Lower leg skin (tissue), 3 donors: ENCODE results near the gene NLRP14.

ENCODE experiments used
- POLR2A ChIP-seq, 2 donors: fragments of 450-650 bp; IDR thresholded peaks; one replicate each; pipeline ENCODE4 v1.6.1; 2016 to 2017; ENCODE audit warnings: antibody characterized with exemption in 2 of 2, mild to moderate bottlenecking in 1 of 2, moderate library complexity in 1 of 2
- TF ChIP-seq, protein P1 (sequence below), 3 donors: fragments of 450-650 bp; IDR thresholded peaks; one replicate each; pipeline ENCODE4 v1.5.1; 2016; ENCODE audit warnings: antibody characterized with exemption in 3 of 3, mild to moderate bottlenecking in 3 of 3, moderate library complexity in 2 of 3

GRCh38 chr11:7019500-7020182 is 638 bp upstream of the NLRP14 start:
- no peak for TF ChIP-seq POLR2A (IDR thresholded peaks at IDR 0.05)
- TF ChIP-seq, protein P1, sequence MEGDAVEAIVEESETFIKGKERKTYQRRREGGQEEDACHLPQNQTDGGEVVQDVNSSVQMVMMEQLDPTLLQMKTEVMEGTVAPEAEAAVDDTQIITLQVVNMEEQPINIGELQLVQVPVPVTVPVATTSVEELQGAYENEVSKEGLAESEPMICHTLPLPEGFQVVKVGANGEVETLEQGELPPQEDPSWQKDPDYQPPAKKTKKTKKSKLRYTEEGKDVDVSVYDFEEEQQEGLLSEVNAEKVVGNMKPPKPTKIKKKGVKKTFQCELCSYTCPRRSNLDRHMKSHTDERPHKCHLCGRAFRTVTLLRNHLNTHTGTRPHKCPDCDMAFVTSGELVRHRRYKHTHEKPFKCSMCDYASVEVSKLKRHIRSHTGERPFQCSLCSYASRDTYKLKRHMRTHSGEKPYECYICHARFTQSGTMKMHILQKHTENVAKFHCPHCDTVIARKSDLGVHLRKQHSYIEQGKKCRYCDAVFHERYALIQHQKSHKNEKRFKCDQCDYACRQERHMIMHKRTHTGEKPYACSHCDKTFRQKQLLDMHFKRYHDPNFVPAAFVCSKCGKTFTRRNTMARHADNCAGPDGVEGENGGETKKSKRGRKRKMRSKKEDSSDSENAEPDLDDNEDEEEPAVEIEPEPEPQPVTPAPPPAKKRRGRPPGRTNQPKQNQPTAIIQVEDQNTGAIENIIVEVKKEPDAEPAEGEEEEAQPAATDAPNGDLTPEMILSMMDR (IDR thresholded peaks at IDR 0.05), result no peak
